Measurements from ENCODE around the gene DLGAP4.
"Not testable (repeated sequence)": the region's sequence is repeated elsewhere in the genome, so short reads cannot be mapped to it uniquely, and the experiment has no call there.

DLGAP4 gene

DNA sequence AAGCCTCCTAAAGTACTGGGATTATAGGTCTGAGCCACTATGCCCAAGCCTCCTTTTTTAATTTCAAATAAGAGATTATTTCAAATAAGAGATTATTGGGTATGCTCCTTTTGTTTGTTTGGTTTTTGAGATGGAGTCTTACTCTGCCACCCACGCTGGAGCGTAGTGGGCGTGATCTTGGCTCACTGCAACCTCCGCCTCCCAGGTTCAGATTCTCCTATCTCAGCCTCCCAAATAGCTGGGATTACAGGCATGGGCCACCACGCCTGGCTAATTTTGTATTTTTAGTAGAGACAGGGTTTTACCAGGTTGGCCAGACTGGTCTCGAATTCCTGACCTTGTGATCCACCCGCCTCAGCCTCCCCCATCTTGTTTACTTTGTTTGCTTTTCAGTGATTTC is 216.3 kb downstream of the DLGAP4 start:
- not testable (repeated sequence) for H4K91ac ChIP-seq (ENCODE audit: low read length); H4K8ac ChIP-seq (ENCODE audit: low read length); H3K18ac ChIP-seq (ENCODE audit: low read depth in 1 of 2, low read length in 2 of 2)

DNA sequence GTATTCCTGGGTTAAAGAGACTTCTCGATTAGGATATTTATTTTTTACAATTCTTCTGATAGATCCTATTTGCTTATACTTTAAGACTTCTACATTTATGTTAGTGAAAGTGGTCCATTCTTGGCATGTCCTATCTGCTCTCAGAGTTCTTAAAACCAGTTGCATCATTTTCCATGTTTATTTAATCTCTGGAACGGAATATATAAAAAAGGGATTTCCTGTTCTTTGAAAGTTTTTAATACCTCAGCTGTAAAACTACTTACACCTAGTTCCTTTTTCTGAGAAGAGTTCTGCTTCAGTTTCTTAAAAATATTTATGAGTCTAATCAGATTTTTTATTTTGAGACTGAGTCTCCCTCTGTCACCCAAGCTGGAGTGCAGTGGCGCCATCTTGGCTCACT is 217.2 kb downstream of the DLGAP4 start:
- no peak overlapping the region for H2BK5ac ChIP-seq (ENCODE audit: low read depth, low read length, poor library complexity, severe bottlenecking)
- H2AFZ ChIP-seq (ENCODE audit: low read depth, low read length), result no peak overlapping the region
- H3K4me3 ChIP-seq (ENCODE audit: insufficient read depth in 1 of 2, low read depth in 1 of 2, low read length in 2 of 2), result no peak overlapping the region
- peaks cover 22% of the 10 kb centered on the region for H3K79me1 ChIP-seq (replicated peaks; ENCODE audit: low read length, poor library complexity, severe bottlenecking)
- no peak overlapping the region for H3K4ac ChIP-seq (ENCODE audit: low read depth in 1 of 2, low read length in 2 of 2)
- no peak overlapping the region for H3K23ac ChIP-seq (ENCODE audit: low read length in 2 of 2)
- no peak overlapping the region for H4K91ac ChIP-seq (ENCODE audit: low read length)
- H2BK120ac ChIP-seq (ENCODE audit: low read depth, low read length), result no peak overlapping the region
- no peak overlapping the region for H3K9ac ChIP-seq (ENCODE audit: low read length)
- WGBS, result 100% methylated on average over 1 of the region's 3 CpGs
- H2AK5ac ChIP-seq (ENCODE audit: low read length, severe bottlenecking), result no peak overlapping the region
- peaks cover 62 to 91% of the 10 kb centered on the region in 2 experiments for H3K36me3 ChIP-seq (ENCODE audit: control insufficient read depth in 1 of 2, insufficient read depth in 2 of 2, low read depth in 1 of 2, low read length in 2 of 2)
- no peak overlapping the region for H4K8ac ChIP-seq (ENCODE audit: low read length)
- H3K27ac ChIP-seq (ENCODE audit: low read length, poor library complexity, severe bottlenecking), result no peak overlapping the region
- H2BK12ac ChIP-seq (ENCODE audit: low read length in 2 of 2), result no peak overlapping the region
- H2BK15ac ChIP-seq (ENCODE audit: low read depth, poor library complexity, severe bottlenecking), result no peak overlapping the region
- no peak overlapping the region for H3K14ac ChIP-seq (ENCODE audit: low read length in 2 of 2)
- H3K18ac ChIP-seq (ENCODE audit: low read depth in 1 of 2, low read length in 2 of 2), result no peak overlapping the region
- DNase-seq, result no peak
- H3K4me2 ChIP-seq (ENCODE audit: low read length, poor library complexity, severe bottlenecking), result no peak overlapping the region
- no peaks in the 10 kb centered on the region for H3K9me3 ChIP-seq (ENCODE audit: control insufficient read depth, low read length)
- peaks cover 13% of the 10 kb centered on the region for H3K4me1 ChIP-seq (ENCODE audit: control insufficient read depth, insufficient read depth, low read depth, low read length)
- H3K27me3 ChIP-seq (ENCODE audit: control insufficient read depth in 1 of 2, insufficient read depth in 1 of 2, low read length in 2 of 2), result no peaks in the 10 kb centered on the region

More for the DNA sequence above, 216.3 kb downstream of the DLGAP4 start:
- Histone ChIP-seq H3K4me1 (ENCODE audit: control insufficient read depth, insufficient read depth, low read depth, low read length) (peaks cover 13% of the 10 kb centered on the region), H3K79me1 (replicated peaks; ENCODE audit: low read length, poor library complexity, severe bottlenecking) (peaks cover 20% of the 10 kb centered on the region), H3K36me3 (ENCODE audit: control insufficient read depth in 1 of 2, insufficient read depth in 2 of 2, low read depth in 1 of 2, low read length in 2 of 2) (peaks cover 56 to 91% of the 10 kb centered on the region in 2 experiments)
- not testable (repeated sequence) for H2BK120ac ChIP-seq (ENCODE audit: low read depth, low read length); H2AFZ ChIP-seq (ENCODE audit: low read depth, low read length); H3K9me3 ChIP-seq (ENCODE audit: control insufficient read depth, low read length); H3K23ac ChIP-seq (ENCODE audit: low read length in 2 of 2); H3K27ac ChIP-seq (ENCODE audit: low read length, poor library complexity, severe bottlenecking); H2BK5ac ChIP-seq (ENCODE audit: low read depth, low read length, poor library complexity, severe bottlenecking); H2AK5ac ChIP-seq (ENCODE audit: low read length, severe bottlenecking); H3K14ac ChIP-seq (ENCODE audit: low read length in 2 of 2); DNase-seq; H3K4me3 ChIP-seq (ENCODE audit: insufficient read depth in 1 of 2, low read depth in 1 of 2, low read length in 2 of 2); H3K4ac ChIP-seq (ENCODE audit: low read depth in 1 of 2, low read length in 2 of 2); H3K4me2 ChIP-seq (ENCODE audit: low read length, poor library complexity, severe bottlenecking); H3K27me3 ChIP-seq (ENCODE audit: control insufficient read depth in 1 of 2, insufficient read depth in 1 of 2, low read length in 2 of 2); H3K9ac ChIP-seq (ENCODE audit: low read length); H2BK12ac ChIP-seq (ENCODE audit: low read length in 2 of 2); H2BK15ac ChIP-seq (ENCODE audit: low read depth, poor library complexity, severe bottlenecking)
- 96% methylated on average over 3 of the region's 7 CpGs for WGBS

DNA sequence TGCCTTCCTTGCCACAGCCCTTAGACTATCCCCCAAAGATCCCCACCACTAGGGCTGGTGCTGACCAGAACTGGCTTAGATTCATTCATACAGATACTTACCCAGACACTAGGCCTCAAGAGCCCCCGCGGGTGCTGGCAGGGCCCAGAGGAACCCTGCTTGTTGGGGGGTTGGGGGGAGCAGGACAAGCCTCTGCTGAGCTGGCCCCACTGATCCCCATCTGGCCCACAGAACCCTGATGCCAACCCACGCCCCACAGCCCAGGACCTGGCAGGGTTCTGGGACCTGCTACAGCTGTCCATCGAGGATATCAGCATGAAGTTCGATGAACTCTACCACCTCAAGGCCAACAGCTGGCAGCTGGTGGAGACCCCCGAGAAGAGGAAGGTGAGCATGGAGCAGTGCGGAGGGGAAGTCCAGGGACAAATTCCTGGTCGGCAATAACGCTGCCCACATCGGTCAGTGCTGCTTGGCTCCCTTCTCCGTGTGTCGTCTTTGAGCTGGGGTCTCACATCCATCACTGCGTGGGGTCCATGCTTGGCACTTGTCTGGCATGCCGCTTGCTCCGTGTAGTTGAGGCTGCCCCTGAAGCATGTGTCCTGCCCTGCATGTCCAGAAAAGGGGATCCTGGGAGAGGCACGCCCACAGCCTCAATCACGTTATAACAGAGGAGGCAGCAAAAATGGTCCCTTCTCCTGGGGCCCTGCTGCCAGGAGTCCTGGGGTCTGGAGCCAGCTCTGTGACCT is 219.7 kb downstream of the DLGAP4 start:
- Histone ChIP-seq H3K27ac (ENCODE audit: low read length, poor library complexity, severe bottlenecking) (peak overlapping the region; percentile 2), H4K91ac (ENCODE audit: low read length) (peak overlapping the region; percentile 18), H3K18ac (ENCODE audit: low read depth in 1 of 2, low read length in 2 of 2) (no peak overlapping the region)

DNA sequence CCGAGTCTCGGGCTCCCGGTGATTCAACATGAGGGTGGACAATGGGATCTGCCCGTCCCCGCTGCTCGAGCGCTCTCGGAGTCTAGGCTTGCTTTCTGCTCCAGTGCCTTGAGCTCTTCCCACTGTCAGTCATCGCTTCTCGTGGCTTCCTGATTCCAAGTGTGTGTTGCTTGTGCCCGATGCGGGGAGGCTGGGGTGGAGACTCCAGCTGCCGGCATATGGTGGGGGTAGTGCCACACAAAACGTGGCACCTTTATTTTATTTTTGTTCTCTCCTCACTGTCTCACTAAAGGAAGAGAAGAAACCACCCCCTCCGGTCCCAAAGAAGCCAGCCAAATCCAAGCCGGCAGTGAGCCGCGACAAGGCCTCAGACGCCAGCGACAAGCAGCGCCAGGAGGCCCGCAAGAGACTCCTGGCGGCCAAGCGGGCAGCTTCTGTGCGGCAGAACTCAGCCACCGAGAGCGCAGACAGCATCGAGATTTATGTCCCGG is 220.4 kb downstream of the DLGAP4 start:
- H3K79me1 ChIP-seq (replicated peaks; ENCODE audit: low read length, poor library complexity, severe bottlenecking), result peaks cover 20% of the 10 kb centered on the region
- no peak overlapping the region for H4K8ac ChIP-seq (ENCODE audit: low read length)
- H3K27ac ChIP-seq (ENCODE audit: low read length, poor library complexity, severe bottlenecking), result no peak overlapping the region
- 94% methylated on average over 29 of the region's 29 CpGs for WGBS
- H3K9me3 ChIP-seq (ENCODE audit: control insufficient read depth, low read length), result no peaks in the 10 kb centered on the region
- H2BK12ac ChIP-seq (ENCODE audit: low read length in 2 of 2), result no peak overlapping the region
- peaks cover 10% of the 10 kb centered on the region for H3K4me1 ChIP-seq (ENCODE audit: control insufficient read depth, insufficient read depth, low read depth, low read length)
- no peak overlapping the region for H2AK5ac ChIP-seq (ENCODE audit: low read length, severe bottlenecking)
- no peak overlapping the region for H2BK5ac ChIP-seq (ENCODE audit: low read depth, low read length, poor library complexity, severe bottlenecking)
- no peak overlapping the region for H2AFZ ChIP-seq (ENCODE audit: low read depth, low read length)
- no peak overlapping the region for H3K14ac ChIP-seq (ENCODE audit: low read length in 2 of 2)
- no peak overlapping the region for H3K18ac ChIP-seq (ENCODE audit: low read depth in 1 of 2, low read length in 2 of 2)
- H3K27me3 ChIP-seq (ENCODE audit: control insufficient read depth in 1 of 2, insufficient read depth in 1 of 2, low read length in 2 of 2), result no peaks in the 10 kb centered on the region
- no peak overlapping the region for H2BK120ac ChIP-seq (ENCODE audit: low read depth, low read length)
- no peak overlapping the region for H3K23ac ChIP-seq (ENCODE audit: low read length in 2 of 2)
- H3K36me3 ChIP-seq (ENCODE audit: control insufficient read depth in 1 of 2, insufficient read depth in 2 of 2, low read depth in 1 of 2, low read length in 2 of 2), result peaks cover 81 to 92% of the 10 kb centered on the region in 2 experiments
- H4K91ac ChIP-seq (ENCODE audit: low read length), result no peak overlapping the region
- H3K4me2 ChIP-seq (ENCODE audit: low read length, poor library complexity, severe bottlenecking), result no peak overlapping the region
- H3K4me3 ChIP-seq (ENCODE audit: insufficient read depth in 1 of 2, low read depth in 1 of 2, low read length in 2 of 2), result no peak overlapping the region
- no peak overlapping the region for H3K4ac ChIP-seq (ENCODE audit: low read depth in 1 of 2, low read length in 2 of 2)
- no peak for DNase-seq
- no peak overlapping the region for H3K9ac ChIP-seq (ENCODE audit: low read length)
- no peak overlapping the region for H2BK15ac ChIP-seq (ENCODE audit: low read depth, poor library complexity, severe bottlenecking)

More for the DNA sequence above, 219.7 kb downstream of the DLGAP4 start:
- H3K27me3 ChIP-seq (ENCODE audit: control insufficient read depth in 1 of 2, insufficient read depth in 1 of 2, low read length in 2 of 2), result no peaks in the 10 kb centered on the region
- H2BK5ac ChIP-seq (ENCODE audit: low read depth, low read length, poor library complexity, severe bottlenecking), result no peak overlapping the region
- H4K8ac ChIP-seq (ENCODE audit: low read length), result no peak overlapping the region
- H3K4ac ChIP-seq (ENCODE audit: low read depth in 1 of 2, low read length in 2 of 2), result no peak overlapping the region
- H2BK12ac ChIP-seq (ENCODE audit: low read length in 2 of 2), result no peak overlapping the region
- no peak overlapping the region for H2AK5ac ChIP-seq (ENCODE audit: low read length, severe bottlenecking)
- no peak overlapping the region for H3K4me2 ChIP-seq (ENCODE audit: low read length, poor library complexity, severe bottlenecking)
- H3K9me3 ChIP-seq (ENCODE audit: control insufficient read depth, low read length), result no peaks in the 10 kb centered on the region
- H3K4me3 ChIP-seq (ENCODE audit: insufficient read depth in 1 of 2, low read depth in 1 of 2, low read length in 2 of 2), result no peak overlapping the region
- H3K9ac ChIP-seq (ENCODE audit: low read length), result no peak overlapping the region
- H3K36me3 ChIP-seq (ENCODE audit: control insufficient read depth in 1 of 2, insufficient read depth in 2 of 2, low read depth in 1 of 2, low read length in 2 of 2), result peaks cover 78 to 97% of the 10 kb centered on the region in 2 experiments
- no peak overlapping the region for H3K23ac ChIP-seq (ENCODE audit: low read length in 2 of 2)
- H3K4me1 ChIP-seq (ENCODE audit: control insufficient read depth, insufficient read depth, low read depth, low read length), result peaks cover 10% of the 10 kb centered on the region
- peaks cover 23% of the 10 kb centered on the region for H3K79me1 ChIP-seq (replicated peaks; ENCODE audit: low read length, poor library complexity, severe bottlenecking)
- DNase-seq, result no peak
- H2BK15ac ChIP-seq (ENCODE audit: low read depth, poor library complexity, severe bottlenecking), result no peak overlapping the region
- no peak overlapping the region for H2AFZ ChIP-seq (ENCODE audit: low read depth, low read length)
- WGBS, result 98% methylated on average over 17 of the region's 17 CpGs
- no peak overlapping the region for H3K14ac ChIP-seq (ENCODE audit: low read length in 2 of 2)
- H2BK120ac ChIP-seq (ENCODE audit: low read depth, low read length), result no peak overlapping the region
